Prostate gland (tissue), 2 donors: ENCODE measurements around the gene TRAF3IP3. TPM values are rescaled to one million over a fixed set of nuclear protein-coding genes. Genes with fewer than 3 reads are reported as not detected.

Experiments
- DNase-seq: peaks from one replicate; pipeline ENCODE4 v3.0.0-alpha.2; 2019; ENCODE audit warnings: low spot score
- H3K27ac ChIP-seq, 2 donors: fragments of 200-600 bp; sonication (generic); 2 replicates each; pipeline ENCODE4 v1.5.1; 2017 to 2019
- H3K27me3 ChIP-seq: fragments of 200-600 bp; sonication (generic); replicated peaks from 2 replicates; pipeline ENCODE4 v1.5.1; 2019; ENCODE audit not compliant: insufficient read depth
- H3K36me3 ChIP-seq, 2 donors: fragments of 200-600 bp; sonication (generic); 1 replicate in 1 of 2; 2 replicates in 1 of 2; pipeline versions ENCODE4 v1.5.1 to v1.8.1; 2017 to 2019
- H3K4me1 ChIP-seq: fragments of 200-600 bp; sonication (generic); replicated peaks from 2 replicates; pipeline ENCODE4 v1.5.1; 2019
- H3K4me3 ChIP-seq, 2 donors: fragments of 200-600 bp; sonication (generic); 2 replicates each; pipeline ENCODE4 v1.5.1; 2017 to 2019
- H3K9me3 ChIP-seq: fragments of 200-600 bp; sonication (generic); 2 replicates; pipeline ENCODE4 v1.5.1; 2017
- POLR2A ChIP-seq: fragments of 450-650 bp; IDR thresholded peaks from one replicate; pipeline ENCODE4 v1.6.1; 2016; ENCODE audit warnings: antibody characterized with exemption, mild to moderate bottlenecking
- POLR2AphosphoS5 ChIP-seq: sonication (generic); formaldehyde crosslinking; IDR thresholded peaks from one replicate; pipeline ENCODE4 v1.6.1; 2017; ENCODE audit warnings: antibody characterized with exemption
- WGBS: methylation state at CpG from one replicate; pipeline ENCODE4 v1.1.5; 2018; 5-methylcytosine and 5-hydroxymethylcytosine counted together
- intact Hi-C: fragments of 100-400 bp; cut with DNase I; formaldehyde crosslinking; loops from one replicate; pipeline ENCODE4 v1.14.2; 2022
- total RNA-seq, 2 donors: library from RNA; depleted of rRNA; stranded (reverse); fragments of >200 nt; gene quantifications; one replicate each; pipeline ENCODE4 v1.1.0, GENCODE V29; 2016
- TF ChIP-seq, protein P1 (sequence below), 4 experiments: fragments of 200-600 bp in 2 of 4; fragments of 450-650 bp in 2 of 4; sonication (generic) in 2 of 4; IDR thresholded peaks; 1 replicate in 3 of 4; 2 replicates in 1 of 4; pipeline ENCODE4 v1.5.1; 2016 to 2019; ENCODE audit warnings: antibody characterized with exemption in 4 of 4, mild to moderate bottlenecking in 2 of 4, moderate library complexity in 2 of 4

Gene TRAF3IP3
- total RNA-seq, 2 donors from 2014 or later = 0.73 to 1.6 TPM

DNA sequence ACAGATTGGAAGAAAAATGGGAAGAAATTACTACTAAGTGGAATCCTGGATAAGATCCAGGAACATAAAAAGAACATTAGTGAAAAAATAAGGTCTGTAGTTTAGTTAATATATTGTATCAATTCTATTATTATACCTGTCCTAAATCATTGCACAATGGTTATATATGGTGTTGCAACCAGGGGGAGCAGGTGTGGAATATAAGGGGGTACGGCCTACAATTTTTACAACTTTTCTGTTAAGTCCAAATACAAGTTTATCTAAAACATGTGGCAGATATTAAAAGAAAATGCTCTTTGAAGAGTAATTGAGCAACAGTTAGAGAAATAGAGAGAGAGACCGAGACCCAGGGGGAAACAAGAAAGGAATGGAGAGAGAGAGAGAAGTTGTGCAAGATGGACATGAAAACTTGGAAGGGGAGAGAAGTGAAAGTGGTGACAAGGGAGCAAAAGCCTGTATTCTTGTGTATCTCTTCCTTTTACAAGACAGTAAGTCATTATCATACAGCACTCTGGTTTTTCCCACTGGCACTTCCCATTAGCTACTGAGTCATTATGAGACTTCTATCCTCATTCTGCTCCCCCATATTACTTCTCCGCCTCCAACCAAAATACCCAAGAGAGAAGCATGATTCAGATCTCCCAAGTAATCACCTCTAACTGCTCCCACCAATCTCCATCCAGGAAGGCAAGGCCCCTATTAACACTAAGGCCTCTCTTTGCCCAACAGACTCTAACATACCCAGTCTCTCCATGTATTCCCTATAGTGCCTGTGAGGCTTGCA, 22.3 kb upstream of the TRAF3IP3 start:
- Histone ChIP-seq H3K9me3 (no peaks in the 10 kb centered on the region), H3K36me3 (no peaks in the 10 kb centered on the region), H3K4me1 (no peaks in the 10 kb centered on the region), H3K27me3 (no peaks in the 10 kb centered on the region), H3K4me3 (no peak overlapping the region), H3K27ac (no peak overlapping the region)
- intact Hi-C loops = no loop called here
- DNase-seq = no peak
- 75% methylated on average over 3 of the region's 3 CpGs for WGBS
- TF ChIP-seq POLR2A (no peak), POLR2AphosphoS5 (no peak)

DNA sequence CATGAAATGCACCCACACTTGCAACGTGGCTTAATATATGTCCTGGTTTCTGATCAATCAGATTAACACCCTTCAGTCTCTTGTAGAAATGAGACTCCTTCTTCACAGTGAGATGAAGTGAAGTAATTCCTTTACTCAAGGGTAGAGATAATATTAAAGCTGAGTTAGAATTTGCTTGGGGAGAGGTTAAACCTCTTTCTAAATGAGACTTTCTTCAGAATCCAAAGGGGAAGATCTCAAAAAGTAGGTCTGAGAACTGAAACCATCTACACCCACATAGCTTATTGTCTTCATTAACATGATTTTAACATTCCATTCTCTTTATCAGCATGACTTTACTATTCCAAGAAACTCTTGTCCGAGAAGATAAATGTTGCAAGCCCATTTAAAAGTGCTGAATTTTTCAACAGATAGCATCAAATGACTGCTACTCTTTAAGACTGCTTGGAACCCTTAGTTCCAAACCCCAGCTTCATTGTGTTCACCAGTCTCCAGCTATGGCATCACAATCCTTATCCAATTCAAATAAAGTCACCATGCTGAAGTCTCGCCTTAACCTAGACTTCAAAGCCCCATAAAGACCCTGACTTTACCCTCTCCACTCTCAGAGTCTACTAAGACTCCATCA, 19.2 kb upstream of the TRAF3IP3 start:
- Histone ChIP-seq H3K4me1 (no peaks in the 10 kb centered on the region), H3K36me3 (no peaks in the 10 kb centered on the region), H3K27me3 (no peaks in the 10 kb centered on the region), H3K9me3 (no peaks in the 10 kb centered on the region), H3K27ac (no peak overlapping the region), H3K4me3 (no peak overlapping the region)
- intact Hi-C loops = no loop called here
- 63% methylated on average over 3 of the region's 3 CpGs for WGBS
- DNase-seq = no peak
- TF ChIP-seq POLR2A = no peak

DNA sequence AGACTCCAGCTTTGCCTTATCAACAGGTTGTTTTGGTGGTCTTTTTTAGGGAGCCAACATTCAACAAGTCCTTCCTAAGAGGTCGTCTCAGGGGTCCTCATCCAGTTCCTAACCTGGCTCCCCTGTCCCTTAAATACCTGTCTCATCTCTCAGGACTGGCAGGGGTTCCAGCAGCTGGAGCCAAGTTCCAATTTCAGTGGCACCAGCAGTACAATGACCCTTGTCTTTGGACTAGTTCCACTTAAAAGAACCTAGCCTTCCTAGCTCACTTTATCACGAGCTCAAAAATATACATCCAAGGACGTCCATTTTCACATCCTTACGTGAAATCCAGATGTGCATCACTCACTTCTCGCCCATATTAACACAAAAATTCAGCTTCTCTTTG, 18.7 kb upstream of the TRAF3IP3 start:
- WGBS = 89% methylated on average over 5 of the region's 5 CpGs
- H3K4me1 ChIP-seq = no peaks in the 10 kb centered on the region
- H3K27ac ChIP-seq = no peak overlapping the region
- H3K27me3 ChIP-seq = no peaks in the 10 kb centered on the region
- TF ChIP-seq POLR2A (no peak), POLR2AphosphoS5 (no peak)
- TF ChIP-seq, protein P1, sequence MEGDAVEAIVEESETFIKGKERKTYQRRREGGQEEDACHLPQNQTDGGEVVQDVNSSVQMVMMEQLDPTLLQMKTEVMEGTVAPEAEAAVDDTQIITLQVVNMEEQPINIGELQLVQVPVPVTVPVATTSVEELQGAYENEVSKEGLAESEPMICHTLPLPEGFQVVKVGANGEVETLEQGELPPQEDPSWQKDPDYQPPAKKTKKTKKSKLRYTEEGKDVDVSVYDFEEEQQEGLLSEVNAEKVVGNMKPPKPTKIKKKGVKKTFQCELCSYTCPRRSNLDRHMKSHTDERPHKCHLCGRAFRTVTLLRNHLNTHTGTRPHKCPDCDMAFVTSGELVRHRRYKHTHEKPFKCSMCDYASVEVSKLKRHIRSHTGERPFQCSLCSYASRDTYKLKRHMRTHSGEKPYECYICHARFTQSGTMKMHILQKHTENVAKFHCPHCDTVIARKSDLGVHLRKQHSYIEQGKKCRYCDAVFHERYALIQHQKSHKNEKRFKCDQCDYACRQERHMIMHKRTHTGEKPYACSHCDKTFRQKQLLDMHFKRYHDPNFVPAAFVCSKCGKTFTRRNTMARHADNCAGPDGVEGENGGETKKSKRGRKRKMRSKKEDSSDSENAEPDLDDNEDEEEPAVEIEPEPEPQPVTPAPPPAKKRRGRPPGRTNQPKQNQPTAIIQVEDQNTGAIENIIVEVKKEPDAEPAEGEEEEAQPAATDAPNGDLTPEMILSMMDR (IDR thresholded peaks at IDR 0.05) = no peak
- no peaks in the 10 kb centered on the region for H3K9me3 ChIP-seq
- no peak for DNase-seq
- H3K4me3 ChIP-seq = no peak overlapping the region
- H3K36me3 ChIP-seq = no peaks in the 10 kb centered on the region
- intact Hi-C loops = no loop called here

DNA sequence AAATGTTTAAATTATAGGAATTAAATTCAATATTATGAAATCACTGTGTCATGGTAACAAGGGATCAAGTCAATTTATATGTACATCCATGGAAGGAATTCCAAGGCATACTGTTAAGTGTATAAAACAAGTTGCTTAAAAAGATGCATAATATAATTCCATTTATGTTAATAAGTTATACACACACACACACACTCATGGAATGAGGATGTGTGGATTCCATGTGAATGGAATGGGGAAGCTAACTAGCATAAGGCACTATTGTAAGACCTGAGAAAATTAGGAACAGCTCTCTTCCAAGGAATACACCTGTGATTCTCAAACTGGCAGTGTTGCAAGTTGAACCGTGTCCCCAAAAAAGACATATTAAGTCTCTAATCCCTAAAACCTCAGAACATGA, 17.6 kb upstream of the TRAF3IP3 start:
- Histone ChIP-seq H3K4me1 (no peaks in the 10 kb centered on the region), H3K27ac (no peak overlapping the region), H3K4me3 (no peak overlapping the region), H3K27me3 (no peaks in the 10 kb centered on the region), H3K9me3 (no peaks in the 10 kb centered on the region), H3K36me3 (no peaks in the 10 kb centered on the region)
- 82% methylated on average over 1 of the region's 1 CpG for WGBS
- intact Hi-C loops = no loop called here
- TF ChIP-seq POLR2A (no peak), POLR2AphosphoS5 (no peak)
- TF ChIP-seq, protein P1 (IDR thresholded peaks at IDR 0.05) = no peak
- DNase-seq = no peak

DNA sequence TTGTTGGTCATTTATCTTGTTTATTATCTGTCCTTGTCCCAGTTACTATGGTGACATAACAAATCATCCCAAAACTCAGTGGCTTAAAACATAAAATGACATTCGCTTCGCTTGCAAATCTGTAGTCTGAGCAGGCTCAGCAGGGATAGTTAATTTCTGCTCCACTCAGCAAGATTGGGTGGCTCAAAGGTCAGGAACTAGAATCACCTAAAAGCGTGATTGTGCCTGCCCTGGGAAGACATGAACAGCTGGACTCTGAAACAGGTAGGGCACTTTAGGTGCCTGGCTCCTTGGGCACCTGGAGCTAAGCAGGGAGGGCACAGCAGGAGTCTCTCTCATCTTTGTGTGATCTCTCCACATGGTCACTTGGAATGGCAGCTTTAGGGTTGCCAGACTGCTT, 14.7 kb upstream of the TRAF3IP3 start:
- Histone ChIP-seq H3K4me3 (no peak overlapping the region), H3K4me1 (peaks cover 3% of the 10 kb centered on the region), H3K9me3 (no peaks in the 10 kb centered on the region), H3K27ac (no peak overlapping the region), H3K27me3 (no peaks in the 10 kb centered on the region), H3K36me3 (no peaks in the 10 kb centered on the region)
- 95% methylated on average over 3 of the region's 3 CpGs for WGBS
- intact Hi-C loops = no loop called here
- DNase-seq = no peak
- TF ChIP-seq, protein P1 (IDR thresholded peaks at IDR 0.05) = no peak
- TF ChIP-seq POLR2A (no peak), POLR2AphosphoS5 (no peak)

DNA sequence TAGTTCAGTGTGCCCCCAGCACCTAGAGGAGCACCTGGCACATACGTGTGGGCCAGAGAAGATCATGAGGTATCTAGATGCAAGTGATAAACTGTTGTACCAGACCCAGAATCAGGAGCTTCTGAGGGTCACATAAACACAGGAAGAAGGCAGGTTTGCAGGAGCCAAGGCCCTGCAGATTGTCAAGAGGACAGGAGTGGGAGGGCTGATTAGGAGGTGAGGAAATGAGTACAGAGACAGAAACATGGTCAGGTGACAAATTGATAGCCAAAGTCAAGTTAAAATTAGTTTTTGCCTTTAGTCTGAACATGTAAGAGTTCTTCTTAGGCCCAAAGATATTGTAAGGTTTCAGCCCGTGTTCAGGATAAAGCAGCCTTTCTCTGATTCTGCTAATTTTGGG, 14.0 kb upstream of the TRAF3IP3 start:
- no peak for DNase-seq
- no peaks in the 10 kb centered on the region for H3K36me3 ChIP-seq
- H3K4me3 ChIP-seq = no peak overlapping the region
- TF ChIP-seq POLR2A (no peak), POLR2AphosphoS5 (no peak)
- intact Hi-C loops = no loop called here
- WGBS = 84% methylated on average over 2 of the region's 2 CpGs
- H3K9me3 ChIP-seq = no peaks in the 10 kb centered on the region
- no peak overlapping the region for H3K27ac ChIP-seq
- peaks cover 5% of the 10 kb centered on the region for H3K4me1 ChIP-seq
- H3K27me3 ChIP-seq = no peaks in the 10 kb centered on the region
